ENCODE results near the gene ASAP2. TPM values are rescaled to one million over a fixed set of nuclear protein-coding genes. Genes with fewer than 3 reads are reported as not detected.

Gene ASAP2
- total RNA-seq, 2 donors from 2014 or later = 9.2 to 17.8 TPM

- intact Hi-C loops (cut with DNase I) = no loop called here
- Histone ChIP-seq H3K27me3 (replicated peaks; ENCODE audit: insufficient read depth) (no peaks in the 10 kb centered on the region), H3K9me3 (no peaks in the 10 kb centered on the region), H3K36me3 (no peaks in the 10 kb centered on the region), H3K4me3 (no peak overlapping the region), H3K4me1 (replicated peaks) (no peaks in the 10 kb centered on the region), H3K27ac (no peak overlapping the region)
- TF ChIP-seq POLR2A (IDR thresholded peaks at IDR 0.05) (no peak), POLR2AphosphoS5 (IDR thresholded peaks at IDR 0.05) (no peak), CTCF (IDR thresholded peaks at IDR 0.05) (no peak)
- no peak for DNase-seq (ENCODE audit: low spot score)
- 90% methylated on average over 13 of the region's 13 CpGs for WGBS
These were observed 75.8 kb downstream of the ASAP2 start for GRCh38 chr2:9282128-9283112.

- H3K4me1 ChIP-seq (replicated peaks) = no peaks in the 10 kb centered on the region
- intact Hi-C loops (cut with DNase I) = no loop called here
- no peak for TF ChIP-seq CTCF (IDR thresholded peaks at IDR 0.05)
- TF ChIP-seq POLR2AphosphoS5 (IDR thresholded peaks at IDR 0.05) = no peak
- no peak for TF ChIP-seq POLR2A (IDR thresholded peaks at IDR 0.05)
- no peaks in the 10 kb centered on the region for H3K27me3 ChIP-seq (replicated peaks; ENCODE audit: insufficient read depth)
- H3K9me3 ChIP-seq = no peaks in the 10 kb centered on the region
- H3K27ac ChIP-seq = no peak overlapping the region
- no peak overlapping the region for H3K4me3 ChIP-seq
- no peaks in the 10 kb centered on the region for H3K36me3 ChIP-seq
- 65% methylated on average over 6 of the region's 6 CpGs for WGBS
- no peak for DNase-seq (ENCODE audit: low spot score)
These were observed 78.1 kb downstream of the ASAP2 start for GRCh38 chr2:9284521-9285297.

GRCh38 chr2:9285385-9285920 is 78.8 kb downstream of the ASAP2 start:
- TF ChIP-seq POLR2A (IDR thresholded peaks at IDR 0.05) (no peak), POLR2AphosphoS5 (IDR thresholded peaks at IDR 0.05) (no peak), CTCF (IDR thresholded peaks at IDR 0.05) (no peak)
- DNase-seq (ENCODE audit: low spot score) = no peak
- H3K36me3 ChIP-seq = no peaks in the 10 kb centered on the region
- no peaks in the 10 kb centered on the region for H3K27me3 ChIP-seq (replicated peaks; ENCODE audit: insufficient read depth)
- H3K4me1 ChIP-seq (replicated peaks) = no peaks in the 10 kb centered on the region
- H3K9me3 ChIP-seq = no peaks in the 10 kb centered on the region
- 60% methylated on average over 2 of the region's 2 CpGs for WGBS
- H3K27ac ChIP-seq = no peak overlapping the region
- no peak overlapping the region for H3K4me3 ChIP-seq
- intact Hi-C loops (cut with DNase I) = no loop called here

- no peak for TF ChIP-seq POLR2AphosphoS5 (IDR thresholded peaks at IDR 0.05)
- no peaks in the 10 kb centered on the region for H3K36me3 ChIP-seq
- no peak overlapping the region for H3K27ac ChIP-seq
- no peak for DNase-seq (ENCODE audit: low spot score)
- no peaks in the 10 kb centered on the region for H3K9me3 ChIP-seq
- H3K27me3 ChIP-seq (replicated peaks; ENCODE audit: insufficient read depth) = no peaks in the 10 kb centered on the region
- no peaks in the 10 kb centered on the region for H3K4me1 ChIP-seq (replicated peaks)
- intact Hi-C loops (cut with DNase I) = no loop called here
- no peak overlapping the region for H3K4me3 ChIP-seq
- WGBS = 95% methylated on average over 4 of the region's 4 CpGs
These were observed 79.3 kb downstream of the ASAP2 start for GRCh38 chr2:9285921-9286320.
